ELF-1 (cell line): ENCODE data around the gene PUDP.

Source experiments
- DNase-seq: peaks from one replicate; pipeline ENCODE4 v3.0.0-alpha.2; 2016; ENCODE audit warnings: low read depth, low spot score

Gene PUDP

DNA sequence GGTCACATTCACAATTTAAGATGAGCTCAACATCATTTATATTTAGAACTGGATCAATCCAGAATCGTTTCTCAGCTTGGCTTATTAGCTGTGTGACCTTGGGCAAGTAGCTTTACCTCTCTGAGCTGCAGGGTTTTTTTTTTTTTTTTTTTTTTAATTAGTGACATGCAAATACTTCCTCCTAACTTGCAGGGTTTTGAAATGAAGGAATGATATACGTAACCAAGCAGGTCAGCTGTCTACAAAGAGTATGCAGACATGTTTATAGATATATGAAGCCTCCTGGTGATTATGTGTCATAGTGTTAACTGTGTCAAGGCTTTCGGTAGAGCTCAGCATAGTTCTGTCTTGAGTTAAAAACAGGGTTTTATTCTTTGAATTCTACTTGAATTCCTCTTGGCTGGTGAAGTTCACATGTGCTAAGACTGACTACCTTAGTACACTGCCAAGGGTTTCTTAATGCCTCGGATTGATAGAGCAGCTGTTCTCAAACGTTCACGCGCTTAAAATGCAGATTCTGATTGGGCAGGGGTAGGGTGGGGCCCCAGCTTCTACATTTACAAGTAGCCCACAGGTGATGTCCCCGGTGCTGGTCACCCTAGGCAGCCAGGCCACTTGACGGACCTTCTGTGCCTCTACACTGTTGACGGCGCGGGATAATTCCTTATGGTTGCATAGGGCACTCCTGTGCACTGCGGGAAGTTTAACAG, 1.1 kb downstream of the PUDP start:
- DNase-seq: no peak

DNA sequence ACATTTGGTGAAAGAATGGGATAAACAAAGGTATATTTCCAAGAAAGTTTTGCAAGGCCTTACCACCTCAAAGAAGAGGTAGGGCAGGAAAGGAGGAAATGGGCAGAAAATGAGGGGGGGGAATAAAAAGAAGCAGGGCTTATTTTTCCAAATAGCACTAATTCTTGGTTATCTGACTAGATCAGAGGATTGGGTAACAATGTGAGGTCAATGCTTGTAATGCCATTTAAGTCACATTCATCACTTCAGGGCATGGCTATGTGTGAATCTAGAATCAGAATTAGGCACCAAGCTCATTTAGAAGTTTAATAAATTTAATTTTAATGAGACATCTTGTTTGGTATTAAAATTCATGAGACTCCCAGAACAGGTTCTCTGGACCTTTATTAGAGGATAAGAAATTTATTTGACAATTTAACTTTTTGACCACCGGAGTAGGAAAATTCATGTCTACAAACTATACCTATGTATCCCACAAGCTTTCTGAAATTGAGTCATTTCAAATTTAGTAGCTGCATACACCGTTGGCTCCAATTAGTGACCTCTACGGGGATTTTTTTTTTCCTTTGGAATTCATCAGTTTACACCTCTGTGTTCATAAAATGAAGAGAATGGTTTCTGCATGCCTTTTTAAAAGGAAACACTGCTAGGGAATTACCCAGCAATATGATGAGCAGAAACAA, 1.8 kb downstream of the PUDP start:
- no peak for DNase-seq

DNA sequence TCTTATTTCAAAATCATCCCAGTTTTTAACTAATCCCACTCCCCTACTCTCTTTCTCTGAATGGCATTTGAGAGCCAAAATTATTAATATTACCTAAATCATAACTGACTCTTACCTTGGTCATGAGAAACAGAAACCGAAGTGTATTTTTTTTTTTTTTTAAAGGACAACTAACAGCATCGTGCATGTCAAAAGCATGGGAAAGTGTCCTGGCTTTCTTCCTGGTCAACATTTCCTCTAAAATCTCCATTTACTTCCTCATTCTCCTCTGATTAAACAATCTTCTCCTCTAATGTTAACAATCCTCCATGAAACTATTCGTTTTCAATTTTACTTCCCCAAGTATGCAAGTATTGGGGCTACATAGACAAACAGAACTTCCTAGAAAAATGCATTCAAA, 2.5 kb downstream of the PUDP start:
- DNase-seq: no peak

DNA sequence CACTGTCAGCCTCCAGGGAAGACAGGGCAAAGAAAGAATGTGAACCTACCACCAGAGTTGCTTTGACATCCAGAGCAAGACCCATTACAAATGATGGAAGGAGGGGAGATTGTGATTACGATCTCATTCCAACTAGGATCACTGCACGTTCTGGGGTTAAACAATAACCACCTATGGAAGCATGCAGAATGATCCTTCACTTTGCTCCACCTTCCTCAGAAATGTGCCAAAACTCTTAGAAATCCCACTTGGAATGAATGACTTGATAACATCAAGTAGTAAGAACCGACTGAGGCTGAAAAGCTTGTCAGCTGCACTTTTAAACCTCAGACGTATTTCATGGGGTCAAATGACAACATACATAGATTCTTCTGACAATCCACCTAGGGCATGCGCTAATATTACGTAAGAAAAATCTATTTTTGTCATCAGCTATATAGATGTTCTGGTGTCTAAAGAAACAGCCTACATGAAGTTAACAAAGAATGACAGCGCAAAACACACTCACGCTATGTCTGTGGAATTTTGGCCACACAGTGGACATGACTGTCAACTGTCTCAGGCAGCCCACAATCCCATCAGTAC, 3.9 kb downstream of the PUDP start:
- DNase-seq: no peak

DNA sequence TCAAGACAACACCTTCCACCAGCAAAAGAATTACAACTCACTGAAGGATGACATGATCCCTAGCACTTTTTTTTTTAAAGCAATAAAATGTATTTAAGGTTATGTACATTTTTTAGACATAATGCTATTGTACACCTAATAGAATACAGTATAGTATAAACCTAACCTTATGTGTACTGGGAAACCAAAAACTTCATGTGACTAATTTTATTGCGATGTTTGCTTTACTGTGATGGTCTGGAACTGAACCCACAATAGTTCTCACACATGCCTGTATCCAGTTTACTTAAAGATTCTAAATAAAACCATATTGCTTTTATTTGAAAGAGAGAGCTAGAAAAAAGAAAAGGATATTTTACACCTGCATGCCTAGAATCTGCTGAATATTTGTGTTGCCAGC, 4.9 kb downstream of the PUDP start:
- no peak for DNase-seq

DNA sequence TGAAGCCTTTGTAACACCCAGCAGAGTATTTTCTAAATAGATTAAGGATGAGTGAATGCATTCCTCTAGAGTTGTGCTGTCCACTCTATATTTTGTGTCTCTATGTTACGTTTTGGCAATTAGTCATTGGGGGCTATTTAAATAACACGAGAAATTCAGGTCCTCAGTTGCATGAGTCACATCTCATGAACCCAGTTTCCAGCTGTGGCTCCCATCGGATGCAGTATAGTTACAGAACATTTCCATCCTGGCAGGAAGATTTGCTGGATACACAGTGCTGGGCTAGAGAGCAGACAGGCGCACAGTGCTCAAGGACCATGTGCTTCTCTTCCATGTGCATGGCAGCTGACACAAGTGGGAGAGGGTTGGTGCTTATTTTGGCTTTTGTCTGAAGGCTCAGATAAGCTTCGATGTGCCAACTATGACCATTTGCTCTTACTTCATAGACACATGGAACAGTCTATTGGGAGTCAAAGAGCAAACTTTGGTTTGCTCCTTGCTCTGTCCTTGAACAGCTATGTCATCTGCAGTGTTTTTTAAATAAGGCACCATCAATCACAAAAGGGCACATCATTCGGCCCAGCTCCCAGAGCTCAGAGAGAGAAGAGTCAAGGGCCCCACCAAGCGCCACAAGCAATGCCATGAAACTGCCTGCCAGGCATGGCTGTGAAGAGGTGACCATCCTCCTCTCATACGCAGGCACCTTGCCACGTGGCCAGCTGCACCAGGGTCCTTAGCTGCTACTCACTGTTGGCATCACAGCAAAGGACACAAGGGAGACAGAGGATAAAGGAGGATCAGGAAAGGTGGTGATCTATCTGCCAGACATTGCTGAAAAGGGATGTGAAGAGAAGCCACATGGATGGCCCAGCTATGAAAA, 8.5 kb downstream of the PUDP start:
- DNase-seq: no peak

DNA sequence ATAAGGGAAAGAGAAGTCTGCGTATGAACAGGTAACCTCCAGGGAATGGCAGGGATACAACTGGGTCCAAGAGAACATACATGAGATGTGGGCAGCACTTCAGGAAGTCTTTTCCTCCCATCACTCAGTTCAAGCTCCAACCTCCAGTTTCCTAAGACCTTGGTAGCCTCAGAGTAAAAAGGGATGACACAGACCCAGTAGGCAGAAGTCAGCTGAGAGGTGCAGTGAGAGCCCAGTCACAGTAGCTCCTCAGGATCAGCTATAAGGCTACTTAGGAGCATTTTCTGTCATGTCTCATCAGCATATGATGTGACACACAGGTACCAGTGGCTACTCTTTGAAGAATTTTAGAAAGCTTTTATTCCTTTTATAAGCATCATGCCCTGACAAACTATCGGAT, 13.0 kb downstream of the PUDP start:
- no peak for DNase-seq

DNA sequence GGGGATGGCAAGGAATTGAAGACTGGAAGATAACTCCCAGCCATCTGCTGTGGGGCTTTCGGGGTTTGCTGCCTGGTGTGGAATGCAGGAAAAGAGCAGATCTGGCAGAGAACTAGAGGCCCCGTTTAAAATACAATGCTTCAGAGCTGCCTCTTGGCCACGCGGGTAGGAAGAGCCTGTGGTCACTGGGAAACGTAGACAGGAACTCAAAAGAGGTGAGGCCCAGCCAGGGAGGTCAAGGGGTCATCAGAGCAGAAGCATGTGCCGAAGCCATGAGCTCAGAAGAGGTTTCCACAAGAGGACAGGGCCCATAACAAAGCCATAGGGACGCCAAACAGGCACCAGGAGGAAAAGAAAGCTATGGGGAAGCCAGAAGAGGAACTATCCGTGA, 14.9 kb downstream of the PUDP start:
- peak; percentile 68 for DNase-seq

DNA sequence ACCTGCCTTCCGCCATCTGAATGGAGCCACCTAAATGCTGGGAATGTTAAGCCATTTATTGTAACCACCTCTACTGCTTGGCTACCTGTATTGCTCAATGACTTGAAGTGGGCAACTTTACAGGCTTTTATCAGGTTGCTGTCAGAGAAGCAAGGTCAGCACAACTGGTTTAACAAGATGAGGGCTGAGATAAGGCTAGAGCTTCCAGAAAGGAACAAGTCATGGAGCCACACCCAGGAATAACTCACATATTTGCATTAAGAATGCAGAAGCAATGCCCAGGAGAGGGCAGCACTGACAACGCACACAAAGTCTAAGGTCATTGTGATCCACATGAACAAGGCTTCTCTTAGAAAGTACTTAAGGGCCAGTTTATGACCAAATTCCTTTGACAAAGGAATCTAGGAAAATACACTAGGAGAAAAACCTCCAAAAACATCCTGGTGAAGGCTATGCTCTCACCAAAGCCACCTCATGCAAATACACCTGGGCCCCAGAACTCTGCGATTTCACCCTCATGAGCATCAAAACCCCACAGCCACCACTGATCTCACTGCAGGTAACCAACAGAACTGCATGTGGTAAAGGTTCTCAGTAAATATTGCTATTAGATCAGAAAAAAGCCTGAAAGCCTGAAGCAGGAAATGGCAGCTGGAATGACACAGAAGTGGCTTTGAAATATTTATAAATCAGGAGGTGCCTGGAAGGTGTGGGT, 15.5 kb downstream of the PUDP start:
- DNase-seq: peak; percentile 96

DNA sequence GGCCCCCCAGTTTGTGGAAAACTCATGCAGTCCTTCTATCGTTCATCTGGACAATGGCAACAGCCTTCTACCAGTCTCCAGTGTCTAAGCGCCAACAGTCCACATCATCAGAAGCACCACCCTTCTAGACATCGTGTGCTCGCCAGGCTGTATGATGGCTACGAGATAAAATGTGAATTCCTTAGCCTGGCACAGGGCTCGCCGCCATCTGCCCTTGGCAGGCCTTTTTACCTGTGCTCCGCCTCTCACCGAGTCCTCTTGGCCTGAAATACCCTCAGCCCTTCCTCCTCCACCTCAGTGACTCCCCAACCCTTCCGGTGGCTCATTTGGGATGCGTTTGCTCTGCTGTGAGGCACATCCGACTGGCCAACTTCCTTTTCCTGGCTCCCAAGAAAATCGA, 16.3 kb downstream of the PUDP start:
- no peak for DNase-seq

DNA sequence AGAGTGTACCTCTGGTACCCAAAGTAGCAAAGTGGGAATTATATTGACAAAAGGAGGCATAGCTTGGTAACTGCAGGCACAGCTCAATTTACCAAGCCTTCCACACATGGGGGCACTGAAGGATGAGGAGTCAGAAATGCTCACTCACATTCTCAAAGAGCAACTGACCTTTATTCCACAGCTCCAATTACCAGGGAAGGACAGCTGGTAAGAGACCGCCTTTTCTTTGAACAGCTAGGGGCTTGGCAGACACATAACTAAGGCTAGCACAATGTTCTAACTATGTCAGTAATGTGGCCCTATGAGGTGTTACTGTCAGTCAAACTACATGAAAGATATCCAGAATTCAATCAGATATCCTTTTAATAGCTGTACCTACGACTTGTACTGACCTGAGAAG, 20.9 kb downstream of the PUDP start:
- no peak for DNase-seq

DNA sequence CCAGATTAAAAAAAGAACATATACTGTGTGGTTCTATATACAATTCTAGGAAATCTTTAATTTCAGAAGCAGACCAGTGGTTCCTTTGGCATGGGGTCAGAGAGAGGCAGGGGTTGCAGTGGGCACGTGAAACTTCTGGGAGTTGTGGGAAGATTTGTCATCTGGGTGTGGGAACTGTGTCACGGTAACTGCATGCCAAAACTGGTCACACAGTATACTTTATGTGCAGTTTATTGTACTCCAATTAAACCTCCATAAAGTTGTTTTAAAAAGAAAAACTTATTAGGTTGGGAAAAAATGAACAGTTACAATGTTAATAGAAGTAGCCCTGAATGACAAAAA, 27.1 kb downstream of the PUDP start:
- DNase-seq: no peak

DNA sequence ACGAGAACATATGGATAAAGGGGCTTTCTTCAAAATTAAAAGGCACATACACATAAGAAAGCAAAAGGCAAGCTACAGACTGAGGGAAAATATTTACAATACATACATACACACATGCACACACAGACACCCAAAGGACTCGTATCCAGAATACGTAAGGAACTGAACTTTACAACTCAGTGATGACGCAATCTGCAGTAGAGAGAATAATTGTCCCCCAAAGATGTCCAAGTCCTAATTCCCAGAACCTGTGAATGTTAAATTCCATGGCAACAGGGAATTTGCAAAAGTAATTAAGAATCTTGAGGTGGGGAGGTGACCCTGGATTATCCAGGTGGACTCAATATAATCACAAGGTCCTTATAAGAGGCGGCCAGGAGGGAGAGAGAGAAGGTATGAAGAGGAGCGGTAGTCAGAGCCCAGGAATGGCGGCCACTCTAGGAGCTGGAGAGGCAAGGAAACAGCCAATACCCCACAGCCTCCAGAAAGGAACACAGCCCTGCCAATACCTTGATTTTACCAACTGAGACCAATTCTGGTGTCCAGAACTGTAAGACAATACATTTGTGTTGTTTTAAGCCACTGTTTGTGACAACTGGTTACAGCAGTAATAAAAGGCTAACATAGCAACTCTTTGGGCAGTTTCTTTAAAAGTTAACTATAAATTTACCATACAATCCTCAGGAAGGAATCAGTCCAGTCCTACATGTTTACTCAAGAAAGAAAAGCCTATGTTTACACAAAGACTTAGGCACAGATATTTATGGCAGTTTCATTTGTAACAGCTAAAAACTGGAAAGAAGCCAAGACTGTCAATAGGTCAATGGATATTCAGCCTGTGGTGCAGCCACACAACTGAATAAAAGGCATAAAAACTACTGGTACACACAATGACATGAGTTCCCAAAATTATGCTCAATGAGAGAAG, 27.7 kb downstream of the PUDP start:
- DNase-seq: no peak

DNA sequence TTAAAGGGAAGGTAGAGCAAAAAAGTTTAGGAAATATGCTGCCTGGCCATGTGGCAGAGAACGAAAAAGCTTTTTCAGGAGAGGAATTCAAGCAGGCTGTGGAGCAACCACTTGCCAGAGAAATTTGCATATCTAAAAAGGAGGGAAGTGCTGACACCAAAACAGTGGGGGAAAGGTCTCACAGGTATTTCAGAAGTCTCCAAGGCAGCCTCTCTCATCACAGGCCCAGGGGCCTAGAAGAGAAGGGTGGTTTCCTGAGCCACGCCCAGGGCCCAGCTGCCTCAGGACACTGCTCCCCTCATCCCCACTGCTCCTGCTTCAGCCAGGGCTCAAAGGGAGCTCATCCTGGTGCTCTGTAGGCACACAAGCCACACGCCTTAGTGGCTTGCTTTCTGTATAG, 30.4 kb downstream of the PUDP start:
- DNase-seq: peak; percentile 87

DNA sequence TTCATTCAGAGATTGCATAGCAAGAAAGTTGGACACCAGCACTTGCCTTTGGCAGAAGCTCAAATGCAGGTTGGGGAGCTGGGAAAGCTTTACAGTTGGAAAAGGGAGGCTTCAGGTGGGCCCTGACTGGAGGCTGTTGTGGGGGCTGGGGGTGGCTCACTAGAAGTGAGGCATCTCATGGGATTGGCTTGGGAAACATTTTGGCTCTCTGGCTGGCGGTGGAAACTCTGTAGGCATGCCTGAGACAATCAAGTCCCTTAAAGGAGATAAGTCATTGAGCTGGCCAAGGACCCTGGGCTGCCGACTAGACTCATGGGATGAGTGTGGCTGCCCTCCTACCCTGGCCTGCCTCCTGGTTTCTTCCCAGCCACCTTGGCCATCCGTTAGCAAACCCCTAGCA, 31.9 kb downstream of the PUDP start:
- DNase-seq: no peak

DNA sequence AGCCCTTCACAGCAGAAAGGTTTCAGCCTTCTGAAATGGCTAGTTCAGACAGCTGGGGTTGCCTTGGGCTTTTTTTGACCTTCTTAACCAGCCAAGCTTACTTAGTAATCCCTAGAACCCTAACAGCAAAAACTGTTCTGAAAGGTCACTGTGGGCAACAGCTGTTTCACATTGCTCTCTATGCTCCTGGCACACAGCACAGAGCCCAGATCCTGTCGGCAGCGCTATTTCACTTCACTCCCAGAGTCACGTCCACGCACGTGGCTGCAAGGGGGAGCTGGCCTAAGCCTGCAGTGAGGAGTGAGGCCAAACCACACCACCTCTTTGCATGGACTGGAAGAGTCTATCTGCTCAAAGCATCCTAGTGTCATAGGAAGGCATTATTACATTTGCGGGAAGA, 32.4 kb downstream of the PUDP start:
- no peak for DNase-seq

DNA sequence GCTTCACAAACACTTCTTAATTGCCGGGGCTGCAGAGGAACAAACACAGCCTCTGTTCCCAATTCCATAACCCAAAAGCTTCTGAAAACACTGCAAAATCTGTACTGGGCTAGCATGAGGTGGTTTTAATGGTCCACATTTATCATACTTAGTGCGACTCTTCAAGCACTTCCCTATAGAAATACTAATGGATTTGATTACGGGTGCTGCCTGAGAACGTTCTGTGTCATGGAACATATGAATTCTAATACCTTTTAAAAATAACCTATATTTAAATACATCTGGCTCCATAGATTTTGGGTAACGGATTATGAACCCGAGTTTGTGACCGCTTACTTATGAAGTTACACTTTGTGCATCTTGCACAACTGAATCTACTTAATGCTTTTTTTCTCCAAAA, 35.9 kb downstream of the PUDP start:
- no peak for DNase-seq

DNA sequence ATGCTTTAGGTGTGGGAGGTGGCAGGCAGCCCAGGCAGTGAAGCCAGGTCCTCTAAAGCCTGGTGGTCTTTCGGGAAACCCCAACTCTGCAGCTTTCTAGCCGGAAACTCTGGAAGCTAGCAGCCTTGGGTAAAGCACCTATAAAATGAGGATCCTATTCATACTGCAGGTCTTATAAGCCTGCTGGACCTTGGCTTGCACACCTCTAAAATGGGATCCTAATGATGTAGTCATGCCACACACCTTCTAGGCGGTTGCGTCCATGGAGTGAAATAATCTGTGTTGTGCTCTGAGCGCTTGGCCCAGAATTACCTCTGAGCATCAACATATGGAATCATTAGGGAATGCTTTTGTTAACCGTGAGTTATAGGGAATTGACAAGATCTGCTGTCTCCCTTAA, 36.4 kb downstream of the PUDP start:
- DNase-seq: no peak

DNA sequence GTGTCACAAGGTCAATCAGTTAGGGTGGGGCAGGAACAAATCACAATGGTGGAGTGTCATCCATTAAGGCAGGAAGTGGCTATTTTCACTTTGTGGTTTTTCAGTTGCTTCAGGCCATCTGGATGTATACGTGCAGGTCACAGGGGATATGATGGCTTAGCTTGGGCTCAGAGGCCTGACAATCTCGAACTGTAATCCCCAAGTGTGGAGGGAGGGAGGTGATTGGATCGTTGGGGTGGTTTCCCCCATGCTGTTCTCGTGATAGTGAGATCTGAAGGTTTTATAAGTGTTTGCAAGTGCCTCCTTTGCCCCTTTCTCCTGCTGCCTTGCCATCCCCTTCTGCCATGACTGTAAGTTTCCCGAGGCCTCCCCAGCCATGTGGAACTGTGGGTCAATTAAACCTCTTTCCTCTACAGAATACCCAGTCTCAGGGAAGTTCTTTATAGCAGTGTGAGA, 37.1 kb downstream of the PUDP start:
- DNase-seq: no peak
